ENCODE results near the gene PRSS2. TPM values are rescaled to one million over a fixed set of nuclear protein-coding genes. Genes with fewer than 3 reads are reported as not detected.

Gene PRSS2
- total and polyA plus RNA-seq, 7 experiments from 2014 or later, result not detected

- peaks cover under 1 to 20% (median 19%) of the 10 kb centered on the region in 5 donors for H3K36me3 Mint-ChIP-seq
- peaks cover 0 to 4% (median 0%) of the 10 kb centered on the region in 11 donors for H3K9me3 Mint-ChIP-seq
- Histone ChIP-seq H3K36me3 (ENCODE audit: control insufficient read depth in 2 of 3, insufficient read depth in 3 of 3, low read length in 3 of 3) (peaks cover 0 to 21% (median 0%) of the 10 kb centered on the region in 3 experiments), H3K4me3 (ENCODE audit: low read length) (no peak overlapping the region), H3K27me3 (ENCODE audit: control insufficient read depth in 2 of 2, insufficient read depth in 2 of 2, low read length in 2 of 2) (no peaks in the 10 kb centered on the region), H3K27ac (ENCODE audit: low read depth, low read length) (peak overlapping the region; percentile 98), H3K4me1 (ENCODE audit: control insufficient read depth in 2 of 2, insufficient read depth in 2 of 2, low read length in 2 of 2) (peaks cover 0 to 5% of the 10 kb centered on the region in 2 donors), H3K9me3 (ENCODE audit: control insufficient read depth in 2 of 3, low read length in 3 of 3) (no peaks in the 10 kb centered on the region)
- intact Hi-C loops (cut with micrococcal nuclease), result loop anchor here in 1 of 2 donors (5.0 kb wide), 1 partner anchor 97 kb away; no protein-coding TSS in a partner anchor
- DNase-seq (peak in 1 of 9 donors; percentile 1), ATAC-seq (no peak)
- POLR2A ChIA-PET, result interaction anchor here (0.7 to 33.1 kb wide), 8 partner anchors 23 to 302 kb away, joined by 3 to 5102 read pairs (median 7); no protein-coding TSS in a partner anchor
- peaks cover 0 to 16% (median 10%) of the 10 kb centered on the region in 7 donors for H3K4me1 Mint-ChIP-seq
- H3K4me3 Mint-ChIP-seq, result peak overlapping the region in 7 of 10 donors; percentile 5 to 99 (median 59)
- H3K27me3 Mint-ChIP-seq, result no peaks in the 10 kb centered on the region
- peak overlapping the region; percentile 82 to 100 (median 99) for H3K27ac Mint-ChIP-seq
- CTCF ChIA-PET, result interaction anchor here (0.9 to 6.8 kb wide), 8 partner anchors 14 to 153 kb away, joined by 3 to 157 read pairs (median 11); no protein-coding TSS in a partner anchor
Measured at GRCh38 chr7:142784096-142784495, 13.3 kb downstream of the PRSS2 start.

- POLR2A ChIA-PET, result interaction anchor here (0.7 to 33.1 kb wide), 10 partner anchors 23 to 303 kb away, joined by 3 to 5102 read pairs (median 7); no protein-coding TSS in a partner anchor
- peaks cover 0 to 8% (median 0%) of the 10 kb centered on the region in 11 donors for H3K9me3 Mint-ChIP-seq
- intact Hi-C loops (cut with micrococcal nuclease), result loop anchor here (1.0 to 5.0 kb wide), 3 partner anchors 14 to 97 kb away; no protein-coding TSS in a partner anchor
- H3K36me3 ChIP-seq (ENCODE audit: control insufficient read depth in 2 of 3, insufficient read depth in 3 of 3, low read length in 3 of 3), result peaks cover 0 to 25% (median 0%) of the 10 kb centered on the region in 3 experiments
- H3K4me3 Mint-ChIP-seq, result peak overlapping the region; percentile 5 to 100 (median 92)
- H3K27ac ChIP-seq (ENCODE audit: low read depth, low read length), result peak overlapping the region; percentile 98
- peak overlapping the region; percentile 96 to 100 (median 99) for H3K27ac Mint-ChIP-seq
- peaks cover 0 to 3% (median 0%) of the 10 kb centered on the region in 5 donors for H3K27me3 Mint-ChIP-seq
- H3K4me3 ChIP-seq (ENCODE audit: low read length), result peak overlapping the region; percentile 24
- DNase-seq (peak in 7 of 9 donors; percentile 42 to 77 (median 63)), ATAC-seq (peak; percentile 19)
- H3K36me3 Mint-ChIP-seq, result peaks cover 5 to 26% (median 25%) of the 10 kb centered on the region in 5 donors
- peaks cover 0 to 5% of the 10 kb centered on the region in 2 donors for H3K4me1 ChIP-seq (ENCODE audit: control insufficient read depth in 2 of 2, insufficient read depth in 2 of 2, low read length in 2 of 2)
- CTCF ChIA-PET, result interaction anchor here (0.7 to 6.8 kb wide), 8 partner anchors 14 to 153 kb away, joined by 3 to 157 read pairs (median 11); no protein-coding TSS in a partner anchor
- no peaks in the 10 kb centered on the region for H3K9me3 ChIP-seq (ENCODE audit: control insufficient read depth in 2 of 3, low read length in 3 of 3)
- no peaks in the 10 kb centered on the region for H3K27me3 ChIP-seq (ENCODE audit: control insufficient read depth in 2 of 2, insufficient read depth in 2 of 2, low read length in 2 of 2)
- H3K4me1 Mint-ChIP-seq, result peaks cover 0 to 18% (median 10%) of the 10 kb centered on the region in 7 donors
Measured at GRCh38 chr7:142784716-142785115, 13.9 kb downstream of the PRSS2 start.

- peak in 8 of 9 donors; percentile 64 to 92 (median 85) for DNase-seq
- CTCF ChIA-PET, result interaction anchor here (0.5 to 6.8 kb wide), 6 partner anchors 10 to 80 kb away, joined by 3 to 157 read pairs (median 3); no protein-coding TSS in a partner anchor
Measured at GRCh38 chr7:142785841-142786250, 15.1 kb downstream of the PRSS2 start.

GRCh38 chr7:142787034-142787768 is 16.4 kb downstream of the PRSS2 start:
- peaks cover 0 to 22% (median 12%) of the 10 kb centered on the region in 7 donors for H3K4me1 Mint-ChIP-seq
- H3K27ac Mint-ChIP-seq, result peak overlapping the region; percentile 95 to 100 (median 99)
- H3K36me3 Mint-ChIP-seq, result peaks cover 5 to 45% (median 43%) of the 10 kb centered on the region in 5 donors
- peak overlapping the region; percentile 91 to 100 (median 98) for H3K4me3 Mint-ChIP-seq
- peaks cover 0 to 3% (median 0%) of the 10 kb centered on the region in 5 donors for H3K27me3 Mint-ChIP-seq
- H3K27me3 ChIP-seq (ENCODE audit: control insufficient read depth in 2 of 2, insufficient read depth in 2 of 2, low read length in 2 of 2), result no peaks in the 10 kb centered on the region
- ATAC-seq (no peak), DNase-seq (peak in 3 of 9 donors; percentile 6 to 8 (median 6))
- peaks cover 0 to 25% (median 0%) of the 10 kb centered on the region in 3 experiments for H3K36me3 ChIP-seq (ENCODE audit: control insufficient read depth in 2 of 3, insufficient read depth in 3 of 3, low read length in 3 of 3)
- peaks cover 5 to 6% of the 10 kb centered on the region in 2 donors for H3K4me1 ChIP-seq (ENCODE audit: control insufficient read depth in 2 of 2, insufficient read depth in 2 of 2, low read length in 2 of 2)
- peaks cover 0 to 8% (median 0%) of the 10 kb centered on the region in 11 donors for H3K9me3 Mint-ChIP-seq
- no peaks in the 10 kb centered on the region for H3K9me3 ChIP-seq (ENCODE audit: control insufficient read depth in 2 of 3, low read length in 3 of 3)
- intact Hi-C loops (cut with micrococcal nuclease), result no loop called here
- ChIA-PET POLR2A (interaction anchor here (0.7 to 33.1 kb wide), 14 partner anchors 20 to 487 kb away, joined by 3 to 5102 read pairs (median 8); no protein-coding TSS in a partner anchor), CTCF (interaction anchor here (0.6 to 13.3 kb wide), 4 partner anchors 10 to 24 kb away, joined by 3 to 314 read pairs (median 86); no protein-coding TSS in a partner anchor)
- peak overlapping the region; percentile 96 for H3K4me3 ChIP-seq (ENCODE audit: low read length)
- H3K27ac ChIP-seq (ENCODE audit: low read depth, low read length), result peak overlapping the region; percentile 98

More at GRCh38 chr7:142785841-142786250, 15.1 kb downstream of the PRSS2 start:
- Histone ChIP-seq H3K9me3 (ENCODE audit: control insufficient read depth in 2 of 3, low read length in 3 of 3) (no peaks in the 10 kb centered on the region), H3K36me3 (ENCODE audit: control insufficient read depth in 2 of 3, insufficient read depth in 3 of 3, low read length in 3 of 3) (peaks cover 0 to 25% (median 0%) of the 10 kb centered on the region in 3 experiments), H3K4me1 (ENCODE audit: control insufficient read depth in 2 of 2, insufficient read depth in 2 of 2, low read length in 2 of 2) (peaks cover 0 to 5% of the 10 kb centered on the region in 2 donors), H3K27ac (ENCODE audit: low read depth, low read length) (peak overlapping the region; percentile 98), H3K27me3 (ENCODE audit: control insufficient read depth in 2 of 2, insufficient read depth in 2 of 2, low read length in 2 of 2) (no peaks in the 10 kb centered on the region), H3K4me3 (ENCODE audit: low read length) (peak overlapping the region; percentile 51)
- POLR2A ChIA-PET, result interaction anchor here (0.6 to 33.1 kb wide), 11 partner anchors 9 to 595 kb away, joined by 3 to 5102 read pairs (median 5); no protein-coding TSS in a partner anchor
- Mint-ChIP-seq H3K27me3 (peaks cover 0 to 3% (median 0%) of the 10 kb centered on the region in 5 donors), H3K36me3 (peaks cover 5 to 37% (median 36%) of the 10 kb centered on the region in 5 donors), H3K9me3 (peaks cover 0 to 8% (median 0%) of the 10 kb centered on the region in 11 donors), H3K27ac (peak overlapping the region; percentile 96 to 100 (median 99)), H3K4me1 (peaks cover 0 to 18% (median 10%) of the 10 kb centered on the region in 7 donors), H3K4me3 (peak overlapping the region; percentile 76 to 100 (median 93))
- ATAC-seq, result peak; percentile 88
- intact Hi-C loops (cut with micrococcal nuclease), result loop anchor here (1.0 kb wide), 2 partner anchors 12 to 22 kb away; no protein-coding TSS in a partner anchor

GRCh38 chr7:142787783-142788182 is 17.0 kb downstream of the PRSS2 start:
- Histone ChIP-seq H3K27ac (ENCODE audit: low read depth, low read length) (peak overlapping the region; percentile 98), H3K9me3 (ENCODE audit: control insufficient read depth in 2 of 3, low read length in 3 of 3) (no peaks in the 10 kb centered on the region), H3K4me3 (ENCODE audit: low read length) (peak overlapping the region; percentile 96), H3K36me3 (ENCODE audit: control insufficient read depth in 2 of 3, insufficient read depth in 3 of 3, low read length in 3 of 3) (peaks cover 0 to 25% (median 0%) of the 10 kb centered on the region in 3 experiments), H3K27me3 (ENCODE audit: control insufficient read depth in 2 of 2, insufficient read depth in 2 of 2, low read length in 2 of 2) (no peaks in the 10 kb centered on the region), H3K4me1 (ENCODE audit: control insufficient read depth in 2 of 2, insufficient read depth in 2 of 2, low read length in 2 of 2) (peaks cover 9 to 12% of the 10 kb centered on the region in 2 donors)
- peaks cover 5 to 51% (median 48%) of the 10 kb centered on the region in 5 donors for H3K36me3 Mint-ChIP-seq
- intact Hi-C loops (cut with micrococcal nuclease), result no loop called here
- POLR2A ChIA-PET, result interaction anchor here (0.7 to 33.1 kb wide), 22 partner anchors 20 to 487 kb away, joined by 3 to 5102 read pairs (median 8); no protein-coding TSS in a partner anchor
- CTCF ChIA-PET, result interaction anchor here (1.6 to 13.3 kb wide), 3 partner anchors 9 to 169 kb away, joined by 4 to 314 read pairs (median 16); no protein-coding TSS in a partner anchor
- peaks cover 5 to 26% (median 17%) of the 10 kb centered on the region in 7 donors for H3K4me1 Mint-ChIP-seq
- H3K27me3 Mint-ChIP-seq, result peaks cover 0 to 3% (median 0%) of the 10 kb centered on the region in 5 donors
- peaks cover 0 to 8% (median 0%) of the 10 kb centered on the region in 11 donors for H3K9me3 Mint-ChIP-seq
- DNase-seq, result peak in 3 of 9 donors; percentile 2 to 12 (median 4)
- peak overlapping the region; percentile 91 to 100 (median 98) for H3K4me3 Mint-ChIP-seq
- no peak for ATAC-seq
- H3K27ac Mint-ChIP-seq, result peak overlapping the region; percentile 95 to 100 (median 99)
